ENCODE measurements around the gene DAB1.

The DAB1 gene

DNA sequence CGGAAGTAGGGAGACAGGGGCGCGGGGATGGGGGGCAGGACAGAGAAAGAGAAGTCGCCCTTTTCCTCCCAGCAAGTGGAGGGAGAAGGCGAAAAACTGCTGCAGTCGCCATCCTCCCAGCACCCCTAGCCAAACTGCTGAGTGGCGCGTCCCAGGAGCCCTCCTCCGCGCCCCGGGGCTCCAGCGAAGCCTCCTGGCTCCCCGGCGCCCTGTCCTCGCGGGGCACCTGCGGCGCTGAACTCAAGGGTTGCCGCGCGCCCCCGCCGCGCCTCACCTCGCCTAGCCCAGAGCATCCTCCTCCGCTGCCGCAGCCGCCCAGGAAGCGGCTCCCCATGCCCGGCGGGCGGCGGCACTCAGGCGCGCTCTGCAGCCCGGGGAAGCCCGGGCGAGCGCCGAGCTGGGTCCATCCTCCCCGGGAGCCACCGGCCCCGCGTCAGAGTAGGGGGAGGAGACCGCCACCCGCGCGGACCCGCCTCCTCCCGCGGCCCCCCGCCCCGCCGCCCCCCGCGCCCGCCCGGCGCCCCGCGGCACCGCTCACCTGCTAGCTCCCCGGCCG, at the start of gene DAB1:
Gene DAB1, minus strand, starts transcription at position 405 of the 556 bp plus-strand sequence. CDS start 133,030 bp downstream, outside the sequence.
- no peak within 1 kb of the TSS for H3K4me3 ChIP-seq (replicated peaks; ENCODE audit: low read depth, low read length)
- H3K36me3 ChIP-seq (ENCODE audit: control insufficient read depth, insufficient read depth, low read length) = no peaks in the 10 kb centered on the region
- no peaks in the 10 kb centered on the region for H3K27me3 ChIP-seq (replicated peaks; ENCODE audit: control insufficient read depth, insufficient read depth, low read length)
- TF ChIP-seq, protein P1, sequence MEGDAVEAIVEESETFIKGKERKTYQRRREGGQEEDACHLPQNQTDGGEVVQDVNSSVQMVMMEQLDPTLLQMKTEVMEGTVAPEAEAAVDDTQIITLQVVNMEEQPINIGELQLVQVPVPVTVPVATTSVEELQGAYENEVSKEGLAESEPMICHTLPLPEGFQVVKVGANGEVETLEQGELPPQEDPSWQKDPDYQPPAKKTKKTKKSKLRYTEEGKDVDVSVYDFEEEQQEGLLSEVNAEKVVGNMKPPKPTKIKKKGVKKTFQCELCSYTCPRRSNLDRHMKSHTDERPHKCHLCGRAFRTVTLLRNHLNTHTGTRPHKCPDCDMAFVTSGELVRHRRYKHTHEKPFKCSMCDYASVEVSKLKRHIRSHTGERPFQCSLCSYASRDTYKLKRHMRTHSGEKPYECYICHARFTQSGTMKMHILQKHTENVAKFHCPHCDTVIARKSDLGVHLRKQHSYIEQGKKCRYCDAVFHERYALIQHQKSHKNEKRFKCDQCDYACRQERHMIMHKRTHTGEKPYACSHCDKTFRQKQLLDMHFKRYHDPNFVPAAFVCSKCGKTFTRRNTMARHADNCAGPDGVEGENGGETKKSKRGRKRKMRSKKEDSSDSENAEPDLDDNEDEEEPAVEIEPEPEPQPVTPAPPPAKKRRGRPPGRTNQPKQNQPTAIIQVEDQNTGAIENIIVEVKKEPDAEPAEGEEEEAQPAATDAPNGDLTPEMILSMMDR (IDR thresholded peaks at IDR 0.05; ENCODE audit: insufficient read depth, low read length, poor library complexity, severe bottlenecking) = no peak
- peak; percentile 7 for DNase-seq (ENCODE audit: extremely low read depth, insufficient read length)

DNA sequence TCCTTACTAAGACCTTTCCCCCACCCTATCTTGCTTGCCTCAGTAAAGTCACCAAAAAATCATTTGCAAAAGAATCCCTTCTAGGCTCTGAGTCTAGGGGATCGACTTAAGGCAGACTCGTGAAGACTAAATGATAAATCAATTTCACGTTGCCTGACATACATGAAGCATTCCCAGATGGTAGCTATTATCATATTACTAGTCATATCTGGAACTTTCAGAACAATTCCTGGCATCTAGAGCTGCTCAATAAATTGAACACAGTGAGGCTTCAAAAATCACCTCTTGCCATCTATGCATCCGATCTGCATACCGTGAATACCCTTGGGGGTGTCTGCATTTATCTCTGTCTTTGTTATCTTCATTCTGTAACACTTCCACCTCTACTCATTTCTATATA, 49.6 kb upstream of the DAB1 start:
- no peak for DNase-seq (ENCODE audit: extremely low read depth, insufficient read length)
- H3K4me3 ChIP-seq (replicated peaks; ENCODE audit: low read depth, low read length) = no peak overlapping the region
- no peaks in the 10 kb centered on the region for H3K27me3 ChIP-seq (replicated peaks; ENCODE audit: control insufficient read depth, insufficient read depth, low read length)
- TF ChIP-seq, protein P1 (IDR thresholded peaks at IDR 0.05; ENCODE audit: insufficient read depth, low read length, poor library complexity, severe bottlenecking) = no peak
- H3K36me3 ChIP-seq (ENCODE audit: control insufficient read depth, insufficient read depth, low read length) = no peaks in the 10 kb centered on the region

GRCh38 chr1:57471995-57472394, 48.1 kb upstream of the DAB1 start:
- TF ChIP-seq, protein P1 (IDR thresholded peaks at IDR 0.05; ENCODE audit: insufficient read depth, low read length, poor library complexity, severe bottlenecking) = no peak
- no peaks in the 10 kb centered on the region for H3K36me3 ChIP-seq (ENCODE audit: control insufficient read depth, insufficient read depth, low read length)
- no peaks in the 10 kb centered on the region for H3K27me3 ChIP-seq (replicated peaks; ENCODE audit: control insufficient read depth, insufficient read depth, low read length)
- no peak overlapping the region for H3K4me3 ChIP-seq (replicated peaks; ENCODE audit: low read depth, low read length)
- DNase-seq (ENCODE audit: extremely low read depth, insufficient read length) = no peak

GRCh38 chr1:57470036-57470435, 46.2 kb upstream of the DAB1 start:
- no peaks in the 10 kb centered on the region for H3K27me3 ChIP-seq (replicated peaks; ENCODE audit: control insufficient read depth, insufficient read depth, low read length)
- DNase-seq (ENCODE audit: extremely low read depth, insufficient read length) = no peak
- TF ChIP-seq, protein P1 (IDR thresholded peaks at IDR 0.05; ENCODE audit: insufficient read depth, low read length, poor library complexity, severe bottlenecking) = no peak

DNA sequence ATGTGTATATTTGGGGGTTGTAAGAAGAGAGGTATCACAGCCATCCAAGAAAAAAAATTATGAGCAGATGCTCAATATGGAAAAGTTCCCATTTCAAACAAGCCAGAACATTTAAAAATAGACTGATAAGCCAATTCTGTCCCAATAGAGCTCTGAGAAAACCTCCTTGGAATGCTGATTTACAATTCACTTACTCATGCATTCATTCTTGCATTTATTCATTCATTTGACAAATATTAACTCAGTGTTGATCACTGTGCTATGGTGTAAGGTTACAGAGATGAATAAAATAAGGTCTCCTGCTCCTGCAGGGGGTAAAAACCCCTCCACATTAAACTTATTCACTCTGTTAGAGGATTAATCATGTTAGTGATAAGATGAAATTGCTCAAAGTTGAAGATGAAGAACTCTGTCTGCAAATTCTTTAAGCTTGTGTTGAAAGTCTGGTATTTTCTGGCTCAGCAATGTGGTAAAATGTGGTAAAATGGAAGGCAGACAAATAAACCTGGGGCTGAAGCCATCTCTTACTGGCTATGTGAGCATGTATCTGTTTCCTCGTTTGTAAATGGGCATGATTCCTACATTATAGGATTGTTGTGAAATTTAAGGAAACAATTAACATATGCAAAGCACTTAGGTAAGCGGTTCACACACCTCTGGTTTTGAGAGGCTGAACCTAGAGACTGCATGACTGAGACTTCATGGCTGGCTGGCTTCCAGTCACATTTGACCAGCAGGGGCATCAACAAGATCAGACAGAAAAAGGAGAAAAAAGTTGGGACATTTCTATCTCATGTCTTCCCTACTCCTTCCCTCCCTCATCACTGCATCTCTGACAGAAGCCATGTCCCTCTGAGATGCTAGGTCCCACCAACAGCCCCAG, 45.0 kb upstream of the DAB1 start:
- H3K4me3 ChIP-seq (replicated peaks; ENCODE audit: low read depth, low read length) = no peak overlapping the region
- H3K36me3 ChIP-seq (ENCODE audit: control insufficient read depth, insufficient read depth, low read length) = no peaks in the 10 kb centered on the region
- TF ChIP-seq, protein P1 (IDR thresholded peaks at IDR 0.05; ENCODE audit: insufficient read depth, low read length, poor library complexity, severe bottlenecking) = no peak
- DNase-seq (ENCODE audit: extremely low read depth, insufficient read length) = no peak
- H3K27me3 ChIP-seq (replicated peaks; ENCODE audit: control insufficient read depth, insufficient read depth, low read length) = no peaks in the 10 kb centered on the region

More at GRCh38 chr1:57470036-57470435, 46.2 kb upstream of the DAB1 start:
- no peak overlapping the region for H3K4me3 ChIP-seq (replicated peaks; ENCODE audit: low read depth, low read length)
- no peaks in the 10 kb centered on the region for H3K36me3 ChIP-seq (ENCODE audit: control insufficient read depth, insufficient read depth, low read length)

Measured in GM06990 (cell line).